K562 (cell line): ENCODE measurements around the gene CHTOP. TPM values are rescaled to one million over a fixed set of nuclear protein-coding genes. Genes with fewer than 3 reads are reported as not detected.

Source experiments
- EHMT2 ChIP-seq: fragments of 450-650 bp; IDR thresholded peaks from 2 replicates; pipeline ENCODE4 v1.6.1; 2018; ENCODE audit warnings: antibody characterized with exemption
- ERF ChIP-seq: fragments of 450-650 bp; formaldehyde crosslinking; IDR thresholded peaks from 2 replicates; pipeline ENCODE4 v1.4.0; 2020; ENCODE audit warnings: mild to moderate bottlenecking, mixed read lengths
- HCFC1 ChIP-seq: IDR thresholded peaks from 2 replicates; pipeline ENCODE4 v1.6.1; 2012; ENCODE audit warnings: low read depth, low read length, improper control_type of control experiment
- HDAC2 ChIP-seq: fragments of 450-650 bp; IDR thresholded peaks from 2 replicates; pipeline ENCODE4 v1.6.1; 2016; ENCODE audit warnings: mild to moderate bottlenecking
- HMBOX1 ChIP-seq: sonication (generic); IDR thresholded peaks from 2 replicates; pipeline ENCODE4 v1.6.1; 2016
- HMG20B ChIP-seq: fragments of 250-450 bp; sonication (Bioruptor Pico); IDR thresholded peaks from 2 replicates; pipeline ENCODE4 v1.5.0; 2021; ENCODE audit warnings: mild to moderate bottlenecking
- KLF16 ChIP-seq: IDR thresholded peaks from 2 replicates; pipeline ENCODE4 v1.6.1; 2016; ENCODE audit warnings: antibody characterized with exemption
- NFE2 ChIP-seq: IDR thresholded peaks from 2 replicates; pipeline ENCODE4 v1.6.1; 2014; ENCODE audit warnings: antibody characterized with exemption, low read depth
- NFXL1 ChIP-seq: fragments of 450-650 bp; formaldehyde crosslinking; IDR thresholded peaks from 2 replicates; pipeline ENCODE4 v1.4.0; 2021; ENCODE audit warnings: mild to moderate bottlenecking
- NRF1 ChIP-seq, 2 experiments: fragments of 450-650 bp; IDR thresholded peaks in 1 of 2; conservative IDR thresholded peaks in 1 of 2; 2 replicates each; pipeline ENCODE4 v1.6.1; 2014; ENCODE audit warnings: mild to moderate bottlenecking in 2 of 2
- OTX1 ChIP-seq: fragments of 450-650 bp; formaldehyde crosslinking; IDR thresholded peaks from 2 replicates; pipeline ENCODE4 v1.4.0; 2022; ENCODE audit warnings: mild to moderate bottlenecking
- PML ChIP-seq: IDR thresholded peaks from 2 replicates; pipeline ENCODE4 v1.6.1; 2012; ENCODE audit warnings: low read length, inconsistent platforms
- POLR2AphosphoS2 ChIP-seq: IDR thresholded peaks from 2 replicates; pipeline ENCODE4 v1.6.1; 2012; ENCODE audit warnings: low read length, improper control_type of control experiment
- POLR2AphosphoS5 ChIP-seq: IDR thresholded peaks from 2 replicates; pipeline ENCODE4 v1.6.1; 2011; ENCODE audit warnings: mild to moderate bottlenecking, low read depth, low read length, moderate library complexity; ENCODE audit not compliant: control insufficient read depth, insufficient read depth
- RBM25 ChIP-seq: fragments of 200-400 bp; formaldehyde crosslinking; IDR thresholded peaks from 2 replicates; pipeline ENCODE4 v1.6.1; 2018; ENCODE audit warnings: low read length, low read depth, moderate library complexity; ENCODE audit not compliant: severe bottlenecking
- SIN3A ChIP-seq, 2 experiments: fragments of 150-350 bp in 1 of 2; IDR thresholded peaks; 2 replicates each; pipeline ENCODE4 v1.6.1; 2011 to 2016; ENCODE audit warnings: borderline replicate concordance in 2 of 2, low read depth in 2 of 2, low read length in 2 of 2, mild to moderate bottlenecking in 2 of 2, moderate library complexity in 2 of 2; ENCODE audit not compliant: control insufficient read depth in 1 of 2
- SUPT5H ChIP-seq: fragments of 450-650 bp; IDR thresholded peaks from 2 replicates; pipeline ENCODE4 v1.6.1; 2016
- ZNF121 ChIP-seq: sonication (generic); formaldehyde crosslinking; conservative IDR thresholded peaks from 2 replicates; pipeline ENCODE4 v1.8.0; 2022; ENCODE audit warnings: missing genetic modification reagents
- ZNF140 ChIP-seq: fragments of 250-450 bp; sonication (Bioruptor Pico); IDR thresholded peaks from 2 replicates; pipeline ENCODE4 v1.8.0; 2021; ENCODE audit warnings: moderate library complexity, mild to moderate bottlenecking, inconsistent platforms
- ZNF354B ChIP-seq: fragments of 250-450 bp; sonication (Bioruptor Pico); IDR thresholded peaks from 2 replicates; pipeline ENCODE4 v1.4.0; 2020
- ZNF589 ChIP-seq: fragments of 200-800 bp; sonication (Bioruptor generic); IDR thresholded peaks from 2 replicates; pipeline ENCODE4 v1.6.1; 2016; ENCODE audit warnings: low read depth, missing genetic modification characterization, missing compliant biosample characterization
- polyA plus RNA-seq, 8 experiments: library from polyadenylated mRNA; depleted of rRNA in 4 of 8; stranded (reverse) in 5 of 8; unstranded in 3 of 8; fragments of >200 nt; fragmentation: Nextera tagmentation in 2 of 8; fragmentation: Illumina TruSeq in 1 of 8; extraction: Ambion mirVana in 2 of 8; extraction: Trizol in 1 of 8; gene quantifications; 2 replicates each; pipeline versions ENCODE4 v1.2.1 to v1.2.3, GENCODE V29; 2011 to 2014; ENCODE audit warnings: inconsistent platforms in 1 of 8, missing spikeins in 1 of 8
- total RNA-seq, 7 experiments: library from RNA; depleted of rRNA in 6 of 7; stranded (reverse); fragments of >200 nt in 6 of 7; fragmentation: Illumina TruSeq in 2 of 7; extraction: Trizol in 2 of 7; gene quantifications; 2 replicates each; pipeline versions ENCODE4 v1.2.1 to v1.2.3, GENCODE V29; 2011 to 2021; ENCODE audit warnings: low replicate concordance in 1 of 7
- TF ChIP-seq, protein P1 (sequence below): fragments of 250-450 bp; sonication (Bioruptor Pico); IDR thresholded peaks from 2 replicates; pipeline ENCODE4 v1.4.0; 2020; ENCODE audit warnings: mild to moderate bottlenecking, moderate library complexity
- TF ChIP-seq, protein P2 (sequence below): fragments of 450-650 bp; conservative IDR thresholded peaks from 2 replicates; pipeline ENCODE4 v1.6.1; 2016; ENCODE audit warnings: missing genetic modification characterization, low read depth, mild to moderate bottlenecking, control low read depth, missing compliant biosample characterization
- TF ChIP-seq, protein P3 (sequence below): fragments of 450-650 bp; formaldehyde crosslinking; conservative IDR thresholded peaks from 2 replicates; pipeline ENCODE4 v1.4.0; 2022; ENCODE audit warnings: mild to moderate bottlenecking, missing genetic modification characterization

The CHTOP gene
- total and polyA plus RNA-seq, 9 of the 15 experiments (the other 6 are each of a cell fraction or from before 2014, with no cell fraction given): 10.2 to 91.8 (median 60.8) TPM

DNA sequence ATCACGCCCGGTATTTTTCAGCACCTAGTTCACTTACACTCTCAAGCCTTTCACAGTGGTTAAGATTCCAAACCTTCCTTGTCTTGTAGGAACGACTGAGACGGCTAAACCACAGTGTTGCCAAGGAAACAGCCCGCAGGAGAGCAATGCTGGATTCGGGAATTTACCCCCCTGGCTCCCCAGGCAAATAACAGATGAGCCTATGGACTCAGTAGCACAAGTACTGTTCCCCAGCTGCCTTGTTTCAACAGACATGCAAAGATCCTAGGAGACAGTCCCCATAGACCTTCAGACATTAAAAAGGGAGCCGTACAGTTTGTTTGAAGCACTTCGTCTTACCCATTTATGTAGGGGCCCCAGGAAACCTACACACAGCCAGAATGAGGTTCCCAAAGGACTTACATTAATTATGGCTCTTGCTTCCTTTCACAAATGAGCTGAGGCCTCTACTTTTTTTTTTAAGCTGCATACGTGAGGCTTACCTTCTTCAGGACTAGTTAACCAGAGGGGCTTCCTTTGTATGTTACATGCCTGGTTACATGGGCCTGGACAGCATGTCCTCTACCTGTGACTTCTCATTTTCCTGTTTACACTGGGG, 27.3 kb downstream of the CHTOP start (continued):
- peak; percentile 24; the same call in 1 of the 2 replicates for TF ChIP-seq HMBOX1
- TF ChIP-seq POLR2AphosphoS2: peak; percentile 93
- TF ChIP-seq NFE2: no peak
- TF ChIP-seq SUPT5H: peak; percentile 84
- TF ChIP-seq SIN3A (IDR thresholded peaks at IDR 0.05; ENCODE audit: borderline replicate concordance in 2 of 2, control insufficient read depth in 1 of 2, low read depth in 2 of 2, low read length in 2 of 2): peak in 1 of 2 experiments; percentile 61; a peak in 1 of 4 replicates
- TF ChIP-seq, protein P1, sequence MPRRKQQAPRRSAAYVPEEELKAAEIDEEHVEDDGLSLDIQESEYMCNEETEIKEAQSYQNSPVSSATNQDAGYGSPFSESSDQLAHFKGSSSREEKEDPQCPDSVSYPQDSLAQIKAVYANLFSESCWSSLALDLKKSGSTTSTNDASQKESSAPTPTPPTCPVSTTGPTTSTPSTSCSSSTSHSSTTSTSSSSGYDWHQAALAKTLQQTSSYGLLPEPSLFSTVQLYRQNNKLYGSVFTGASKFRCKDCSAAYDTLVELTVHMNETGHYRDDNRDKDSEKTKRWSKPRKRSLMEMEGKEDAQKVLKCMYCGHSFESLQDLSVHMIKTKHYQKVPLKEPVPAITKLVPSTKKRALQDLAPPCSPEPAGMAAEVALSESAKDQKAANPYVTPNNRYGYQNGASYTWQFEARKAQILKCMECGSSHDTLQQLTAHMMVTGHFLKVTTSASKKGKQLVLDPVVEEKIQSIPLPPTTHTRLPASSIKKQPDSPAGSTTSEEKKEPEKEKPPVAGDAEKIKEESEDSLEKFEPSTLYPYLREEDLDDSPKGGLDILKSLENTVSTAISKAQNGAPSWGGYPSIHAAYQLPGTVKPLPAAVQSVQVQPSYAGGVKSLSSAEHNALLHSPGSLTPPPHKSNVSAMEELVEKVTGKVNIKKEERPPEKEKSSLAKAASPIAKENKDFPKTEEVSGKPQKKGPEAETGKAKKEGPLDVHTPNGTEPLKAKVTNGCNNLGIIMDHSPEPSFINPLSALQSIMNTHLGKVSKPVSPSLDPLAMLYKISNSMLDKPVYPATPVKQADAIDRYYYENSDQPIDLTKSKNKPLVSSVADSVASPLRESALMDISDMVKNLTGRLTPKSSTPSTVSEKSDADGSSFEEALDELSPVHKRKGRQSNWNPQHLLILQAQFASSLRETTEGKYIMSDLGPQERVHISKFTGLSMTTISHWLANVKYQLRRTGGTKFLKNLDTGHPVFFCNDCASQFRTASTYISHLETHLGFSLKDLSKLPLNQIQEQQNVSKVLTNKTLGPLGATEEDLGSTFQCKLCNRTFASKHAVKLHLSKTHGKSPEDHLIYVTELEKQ: no peak
- no peak for TF ChIP-seq OTX1 (CRISPR knock-in tag)
- no peak for TF ChIP-seq HCFC1
- TF ChIP-seq POLR2AphosphoS5: peak; percentile 67
- TF ChIP-seq EHMT2: no peak
- TF ChIP-seq RBM25: no peak
- TF ChIP-seq, protein P2, sequence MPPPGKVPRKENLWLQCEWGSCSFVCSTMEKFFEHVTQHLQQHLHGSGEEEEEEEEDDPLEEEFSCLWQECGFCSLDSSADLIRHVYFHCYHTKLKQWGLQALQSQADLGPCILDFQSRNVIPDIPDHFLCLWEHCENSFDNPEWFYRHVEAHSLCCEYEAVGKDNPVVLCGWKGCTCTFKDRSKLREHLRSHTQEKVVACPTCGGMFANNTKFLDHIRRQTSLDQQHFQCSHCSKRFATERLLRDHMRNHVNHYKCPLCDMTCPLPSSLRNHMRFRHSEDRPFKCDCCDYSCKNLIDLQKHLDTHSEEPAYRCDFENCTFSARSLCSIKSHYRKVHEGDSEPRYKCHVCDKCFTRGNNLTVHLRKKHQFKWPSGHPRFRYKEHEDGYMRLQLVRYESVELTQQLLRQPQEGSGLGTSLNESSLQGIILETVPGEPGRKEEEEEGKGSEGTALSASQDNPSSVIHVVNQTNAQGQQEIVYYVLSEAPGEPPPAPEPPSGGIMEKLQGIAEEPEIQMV (tag): no peak
- no peak for TF ChIP-seq ZNF589 (CRISPR knock-in tag)
- 0 out of 2 replicates have a peak, but pooled peaks have one; percentile 54 for TF ChIP-seq ERF (CRISPR knock-in tag)
- no peak for TF ChIP-seq NRF1 (conservative IDR thresholded peaks at IDR 0.05 in 1 of 2, IDR thresholded peaks at IDR 0.05 in 1 of 2)
- TF ChIP-seq PML: peak; percentile 66; the same call in 1 of the 2 replicates
- TF ChIP-seq ZNF140 (CRISPR knock-in tag): no peak
- no peak for TF ChIP-seq ZNF121
- no peak for TF ChIP-seq ZNF354B
- no peak for TF ChIP-seq NFXL1 (CRISPR knock-in tag)
- no peak for TF ChIP-seq KLF16
- TF ChIP-seq, protein P3, sequence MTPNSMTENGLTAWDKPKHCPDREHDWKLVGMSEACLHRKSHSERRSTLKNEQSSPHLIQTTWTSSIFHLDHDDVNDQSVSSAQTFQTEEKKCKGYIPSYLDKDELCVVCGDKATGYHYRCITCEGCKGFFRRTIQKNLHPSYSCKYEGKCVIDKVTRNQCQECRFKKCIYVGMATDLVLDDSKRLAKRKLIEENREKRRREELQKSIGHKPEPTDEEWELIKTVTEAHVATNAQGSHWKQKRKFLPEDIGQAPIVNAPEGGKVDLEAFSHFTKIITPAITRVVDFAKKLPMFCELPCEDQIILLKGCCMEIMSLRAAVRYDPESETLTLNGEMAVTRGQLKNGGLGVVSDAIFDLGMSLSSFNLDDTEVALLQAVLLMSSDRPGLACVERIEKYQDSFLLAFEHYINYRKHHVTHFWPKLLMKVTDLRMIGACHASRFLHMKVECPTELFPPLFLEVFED (CRISPR knock-in tag): peak; percentile 61; the same call in 1 of the 2 replicates
- TF ChIP-seq HMG20B (CRISPR knock-in tag): no peak
- no peak for TF ChIP-seq HDAC2
